GM21737 (cell line): ENCODE data around the gene ARHGEF17.
"Not testable (repeated sequence)": the region's sequence is repeated elsewhere in the genome, so short reads cannot be mapped to it uniquely, and the experiment has no call there.

Source experiments
- ATAC-seq: cut with Tn5 transposase; IDR thresholded peaks from one replicate; pipeline ENCODE4 v1.9.1; 2021; ENCODE audit warnings: mild to moderate bottlenecking, moderate library complexity; ENCODE audit not compliant: unreplicated experiment

Gene ARHGEF17, protein sequence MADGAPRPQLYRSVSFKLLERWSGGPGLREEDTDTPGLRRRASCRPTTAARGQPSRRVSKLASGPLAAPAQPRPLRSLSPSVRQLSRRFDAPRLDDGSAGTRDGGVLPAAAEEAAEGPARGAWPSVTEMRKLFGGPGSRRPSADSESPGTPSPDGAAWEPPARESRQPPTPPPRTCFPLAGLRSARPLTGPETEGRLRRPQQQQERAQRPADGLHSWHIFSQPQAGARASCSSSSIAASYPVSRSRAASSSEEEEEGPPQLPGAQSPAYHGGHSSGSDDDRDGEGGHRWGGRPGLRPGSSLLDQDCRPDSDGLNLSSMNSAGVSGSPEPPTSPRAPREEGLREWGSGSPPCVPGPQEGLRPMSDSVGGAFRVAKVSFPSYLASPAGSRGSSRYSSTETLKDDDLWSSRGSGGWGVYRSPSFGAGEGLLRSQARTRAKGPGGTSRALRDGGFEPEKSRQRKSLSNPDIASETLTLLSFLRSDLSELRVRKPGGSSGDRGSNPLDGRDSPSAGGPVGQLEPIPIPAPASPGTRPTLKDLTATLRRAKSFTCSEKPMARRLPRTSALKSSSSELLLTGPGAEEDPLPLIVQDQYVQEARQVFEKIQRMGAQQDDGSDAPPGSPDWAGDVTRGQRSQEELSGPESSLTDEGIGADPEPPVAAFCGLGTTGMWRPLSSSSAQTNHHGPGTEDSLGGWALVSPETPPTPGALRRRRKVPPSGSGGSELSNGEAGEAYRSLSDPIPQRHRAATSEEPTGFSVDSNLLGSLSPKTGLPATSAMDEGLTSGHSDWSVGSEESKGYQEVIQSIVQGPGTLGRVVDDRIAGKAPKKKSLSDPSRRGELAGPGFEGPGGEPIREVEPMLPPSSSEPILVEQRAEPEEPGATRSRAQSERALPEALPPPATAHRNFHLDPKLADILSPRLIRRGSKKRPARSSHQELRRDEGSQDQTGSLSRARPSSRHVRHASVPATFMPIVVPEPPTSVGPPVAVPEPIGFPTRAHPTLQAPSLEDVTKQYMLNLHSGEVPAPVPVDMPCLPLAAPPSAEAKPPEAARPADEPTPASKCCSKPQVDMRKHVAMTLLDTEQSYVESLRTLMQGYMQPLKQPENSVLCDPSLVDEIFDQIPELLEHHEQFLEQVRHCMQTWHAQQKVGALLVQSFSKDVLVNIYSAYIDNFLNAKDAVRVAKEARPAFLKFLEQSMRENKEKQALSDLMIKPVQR (N-terminal part only)

GRCh38 chr11:73308003-73308960, at the start of gene ARHGEF17:
ARHGEF17 (plus strand) TSS chr11:73308276; CDS start chr11:73308639, 363 bp downstream.
- peak; percentile 33 for ATAC-seq

GRCh38 chr11:73259406-73260126, 48.5 kb upstream of the ARHGEF17 start:
- ATAC-seq = no peak

- no peak for ATAC-seq
Observed at GRCh38 chr11:73260127-73260457, 48.0 kb upstream of the ARHGEF17 start.

GRCh38 chr11:73262851-73263495, 45.1 kb upstream of the ARHGEF17 start:
- ATAC-seq = no peak

- ATAC-seq = no peak
Observed at GRCh38 chr11:73263640-73264039, 44.4 kb upstream of the ARHGEF17 start.

DNA sequence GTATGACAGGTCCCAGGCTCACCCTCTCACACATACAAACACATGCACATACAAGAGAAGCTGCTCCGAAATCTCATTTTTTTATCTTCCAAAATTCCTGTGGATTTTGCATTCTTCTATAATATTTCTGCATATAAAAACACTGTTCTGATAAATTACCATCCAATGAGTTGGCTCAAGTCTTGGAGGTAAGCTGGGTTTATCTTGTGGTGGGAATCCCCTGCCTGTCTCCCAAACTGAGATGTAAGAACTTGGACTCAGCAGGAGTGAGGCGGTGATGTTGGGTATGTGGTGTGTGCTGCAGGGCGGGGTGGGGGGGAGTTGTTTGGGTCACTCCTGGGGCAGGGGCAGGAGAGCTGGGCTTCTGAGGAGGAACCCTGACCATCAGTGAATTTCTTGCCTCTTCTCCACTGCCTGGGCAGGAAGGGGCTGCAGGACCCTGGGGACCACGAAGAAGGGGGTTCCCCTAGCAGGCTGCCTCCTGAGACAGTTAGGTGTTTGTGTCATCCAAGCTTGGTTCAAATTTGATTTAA, 42.7 kb upstream of the ARHGEF17 start:
- no peak for ATAC-seq

DNA sequence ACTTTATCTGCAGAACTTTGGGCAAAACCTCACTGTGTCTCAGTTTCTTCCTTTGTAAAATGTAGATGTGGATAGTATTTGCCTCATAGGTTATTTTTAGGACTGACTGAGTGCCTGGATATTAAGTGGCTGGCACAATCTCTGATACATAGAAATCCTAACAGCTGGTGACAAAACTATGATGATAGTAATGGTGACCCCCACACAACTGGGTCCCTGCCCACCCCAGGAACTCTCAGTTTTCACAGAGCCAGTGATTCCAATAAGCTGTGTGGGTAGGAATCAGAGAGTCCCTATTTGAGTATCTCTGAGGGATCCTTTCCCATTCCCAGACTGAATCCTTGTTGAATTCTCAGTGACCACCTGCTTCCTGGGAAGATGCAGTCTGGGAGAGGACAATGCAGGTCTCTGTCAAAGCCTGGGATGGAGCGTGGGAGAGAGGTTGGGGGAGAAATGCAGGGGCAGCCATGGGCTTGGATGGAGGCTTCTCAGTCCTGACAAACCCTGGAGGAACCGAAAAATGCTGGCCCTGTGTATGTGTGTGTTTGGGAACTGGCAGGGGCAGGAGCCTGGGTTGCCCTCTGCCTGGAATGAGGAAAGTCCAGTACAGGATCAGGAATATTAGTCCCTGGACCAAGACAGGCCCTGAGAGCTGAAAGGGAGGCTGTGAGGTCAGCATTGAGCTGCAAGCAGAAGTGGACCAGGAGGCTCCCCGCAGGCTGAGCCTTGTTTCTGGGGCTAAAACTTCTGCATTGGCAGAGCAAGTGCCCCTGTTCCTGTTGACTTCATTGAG, 42.0 kb upstream of the ARHGEF17 start:
- no peak for ATAC-seq

DNA sequence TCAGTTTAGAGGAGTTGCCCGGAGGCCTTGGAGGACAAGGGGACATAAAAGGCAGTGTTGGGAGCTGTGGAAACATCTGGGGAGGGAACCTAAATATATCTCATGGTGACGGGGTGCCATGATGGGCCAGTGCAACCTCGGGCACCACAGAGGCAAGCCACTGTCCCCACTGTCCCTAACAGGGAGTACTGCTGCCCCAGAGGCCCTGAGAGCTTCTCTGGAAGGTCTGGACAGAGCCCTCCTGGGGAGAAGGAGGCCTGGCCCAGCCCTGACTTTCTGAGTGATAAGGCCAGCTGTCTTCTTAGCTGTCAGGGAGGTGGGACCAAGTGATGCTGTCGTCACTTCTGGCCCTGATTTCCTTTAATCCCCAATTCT, 41.4 kb upstream of the ARHGEF17 start:
- ATAC-seq = no peak

DNA sequence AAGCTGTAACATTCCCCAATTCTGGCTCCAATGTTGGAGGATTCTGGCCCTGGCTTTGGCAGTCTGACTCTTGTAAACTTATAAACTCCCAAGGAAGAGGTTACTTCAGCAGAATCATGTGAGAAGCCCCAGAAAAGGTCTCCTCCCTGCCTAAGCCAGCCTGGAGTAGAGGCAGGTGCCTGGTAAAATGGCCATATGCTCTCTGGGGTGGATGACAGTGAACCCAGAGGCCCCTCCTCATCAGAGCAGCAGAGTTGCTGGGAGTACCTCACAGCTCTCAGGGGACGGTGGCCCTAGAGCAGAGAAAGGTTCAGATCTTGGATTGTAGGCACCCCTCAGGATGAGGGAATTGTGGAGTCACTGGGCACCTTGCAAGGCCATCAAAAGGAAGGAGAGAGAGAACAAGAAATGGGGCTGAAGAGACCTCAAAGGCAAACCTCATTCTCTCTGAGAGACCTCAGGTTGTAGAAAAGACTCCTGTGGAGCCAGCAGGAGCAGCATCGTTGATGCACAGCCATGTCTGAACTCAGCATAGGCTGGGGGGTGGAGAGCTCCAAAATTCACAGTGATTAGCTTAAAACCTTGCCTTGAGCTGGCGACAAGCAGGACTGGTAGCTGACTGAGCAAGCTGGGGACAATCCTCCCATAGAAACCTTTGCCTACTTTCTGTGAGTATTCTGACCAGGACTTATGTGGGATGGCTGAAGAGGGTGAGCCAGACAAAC, 40.8 kb upstream of the ARHGEF17 start:
- ATAC-seq = no peak

GRCh38 chr11:73267906-73268540, 40.1 kb upstream of the ARHGEF17 start:
- no peak for ATAC-seq

GRCh38 chr11:73268671-73269271, 39.3 kb upstream of the ARHGEF17 start:
- ATAC-seq = no peak

- no peak for ATAC-seq
Observed at GRCh38 chr11:73269459-73270015, 38.5 kb upstream of the ARHGEF17 start.

- ATAC-seq = no peak
Observed at GRCh38 chr11:73270016-73270854, 37.8 kb upstream of the ARHGEF17 start.

DNA sequence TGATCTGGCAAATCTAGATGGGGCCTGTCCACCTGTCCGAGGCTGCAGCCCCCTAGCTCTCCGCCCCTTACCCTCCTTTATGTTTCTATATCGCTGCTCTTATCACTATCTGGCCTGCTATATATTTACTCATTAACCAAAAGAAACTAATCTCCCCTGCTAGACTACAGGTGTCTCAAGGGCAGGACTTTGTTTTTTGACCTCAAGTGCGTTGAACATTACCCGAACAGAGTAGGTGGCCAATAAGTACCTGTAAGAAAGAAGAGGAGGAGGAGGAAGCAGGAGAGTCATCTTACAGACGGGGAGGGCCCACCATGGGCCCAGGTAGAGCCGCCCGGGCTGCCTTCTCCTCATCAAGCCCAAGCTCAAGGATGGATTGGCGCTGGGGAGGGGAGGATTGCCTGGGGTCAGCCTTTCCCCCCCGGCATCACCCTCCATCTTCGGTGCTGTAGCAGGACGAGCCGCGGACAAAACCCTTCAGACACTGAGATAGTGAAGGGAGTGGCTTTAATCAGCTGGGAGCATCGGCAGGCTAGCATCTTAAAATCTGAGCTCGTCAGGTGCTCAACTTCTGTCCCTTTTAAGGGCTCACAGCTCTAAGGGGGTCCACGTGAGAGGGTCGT, 37.1 kb upstream of the ARHGEF17 start:
- ATAC-seq = no peak

DNA sequence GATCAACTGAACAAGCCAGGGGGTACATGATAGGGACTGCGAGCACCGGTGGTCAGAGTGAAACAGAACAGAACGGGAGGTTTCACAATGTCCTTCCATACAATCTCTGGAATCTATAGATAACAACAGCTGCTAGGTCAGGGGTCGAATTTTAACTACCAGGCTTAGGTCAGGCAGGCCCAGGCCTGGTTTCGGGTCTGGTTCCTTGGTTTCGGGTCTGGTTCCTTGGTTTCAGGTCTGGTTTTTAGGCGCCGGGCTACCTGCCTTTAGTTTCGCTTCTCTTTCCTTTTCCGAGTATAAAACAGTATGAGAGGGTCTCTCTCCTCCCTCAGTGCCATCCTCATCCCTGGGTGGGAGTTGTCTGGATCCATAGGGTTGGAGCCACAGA, 36.6 kb upstream of the ARHGEF17 start:
- ATAC-seq = not testable (repeated sequence)
